ENCODE data around the gene GAN. TPM values are rescaled to one million over a fixed set of nuclear protein-coding genes. Genes with fewer than 3 reads are reported as not detected.

GAN gene
- total RNA-seq, 1 experiment from 2014 or later, result 22.0 TPM

- CTCF ChIA-PET, result no interaction called here
- Mint-ChIP-seq H3K4me1 (ENCODE audit: low read depth, unreplicated experiment) (no peaks in the 10 kb centered on the region), H3K27ac (ENCODE audit: unreplicated experiment) (no peak overlapping the region), H3K27me3 (ENCODE audit: unreplicated experiment) (no peaks in the 10 kb centered on the region), H3K36me3 (ENCODE audit: insufficient read depth, unreplicated experiment) (peaks cover 15% of the 10 kb centered on the region), H3K9me3 (ENCODE audit: low read depth, unreplicated experiment) (no peaks in the 10 kb centered on the region), H3K4me3 (ENCODE audit: low read depth, unreplicated experiment) (no peak overlapping the region)
- no peak for DNase-seq
- no peak for TF ChIP-seq CTCF (IDR thresholded peaks at IDR 0.05; ENCODE audit: unreplicated experiment)
- intact Hi-C loops (cut with micrococcal nuclease; ENCODE audit: unreplicated experiment), result loop anchor here (10.0 kb wide), 1 partner anchor 105 kb away; no protein-coding TSS in a partner anchor
- BruUV-seq (replicated peaks), result no TSS peak
Observed at GRCh38 chr16:81369888-81370504, 55.2 kb downstream of the GAN start.

GRCh38 chr16:81371106-81371505 is 56.3 kb downstream of the GAN start:
- Mint-ChIP-seq H3K27me3 (ENCODE audit: unreplicated experiment) (no peaks in the 10 kb centered on the region), H3K9me3 (ENCODE audit: low read depth, unreplicated experiment) (no peaks in the 10 kb centered on the region), H3K36me3 (ENCODE audit: insufficient read depth, unreplicated experiment) (peaks cover 16% of the 10 kb centered on the region), H3K4me1 (ENCODE audit: low read depth, unreplicated experiment) (no peaks in the 10 kb centered on the region), H3K4me3 (ENCODE audit: low read depth, unreplicated experiment) (no peak overlapping the region), H3K27ac (ENCODE audit: unreplicated experiment) (no peak overlapping the region)
- intact Hi-C loops (cut with micrococcal nuclease; ENCODE audit: unreplicated experiment), result no loop called here
- DNase-seq, result no peak
- no TSS peak for BruUV-seq (replicated peaks)
- no peak for TF ChIP-seq CTCF (IDR thresholded peaks at IDR 0.05; ENCODE audit: unreplicated experiment)
- CTCF ChIA-PET, result no interaction called here

- Mint-ChIP-seq H3K27me3 (ENCODE audit: unreplicated experiment) (no peaks in the 10 kb centered on the region), H3K4me3 (ENCODE audit: low read depth, unreplicated experiment) (no peak overlapping the region), H3K4me1 (ENCODE audit: low read depth, unreplicated experiment) (no peaks in the 10 kb centered on the region), H3K9me3 (ENCODE audit: low read depth, unreplicated experiment) (no peaks in the 10 kb centered on the region), H3K27ac (ENCODE audit: unreplicated experiment) (no peak overlapping the region), H3K36me3 (ENCODE audit: insufficient read depth, unreplicated experiment) (peaks cover 19% of the 10 kb centered on the region)
- intact Hi-C loops (cut with micrococcal nuclease; ENCODE audit: unreplicated experiment), result no loop called here
- no peak for TF ChIP-seq CTCF (IDR thresholded peaks at IDR 0.05; ENCODE audit: unreplicated experiment)
- CTCF ChIA-PET, result no interaction called here
- no peak for DNase-seq
- BruUV-seq (replicated peaks), result no TSS peak
Observed at GRCh38 chr16:81374550-81374949, 59.8 kb downstream of the GAN start.

GRCh38 chr16:81376880-81377279 is 62.1 kb downstream of the GAN start:
- peak; percentile 59 for DNase-seq
- H3K27me3 Mint-ChIP-seq (ENCODE audit: unreplicated experiment), result no peaks in the 10 kb centered on the region
- CTCF ChIA-PET, result interaction anchor here (0.5 kb wide), 1 partner anchor 167 kb away, joined by 4 read pairs; no protein-coding TSS in a partner anchor
- H3K9me3 Mint-ChIP-seq (ENCODE audit: low read depth, unreplicated experiment), result no peaks in the 10 kb centered on the region
- peaks cover 15% of the 10 kb centered on the region for H3K36me3 Mint-ChIP-seq (ENCODE audit: insufficient read depth, unreplicated experiment)
- no TSS peak for BruUV-seq (replicated peaks)
- intact Hi-C loops (cut with micrococcal nuclease; ENCODE audit: unreplicated experiment), result no loop called here
- no peak for TF ChIP-seq CTCF (IDR thresholded peaks at IDR 0.05; ENCODE audit: unreplicated experiment)
- no peak overlapping the region for H3K4me3 Mint-ChIP-seq (ENCODE audit: low read depth, unreplicated experiment)
- no peaks in the 10 kb centered on the region for H3K4me1 Mint-ChIP-seq (ENCODE audit: low read depth, unreplicated experiment)
- no peak overlapping the region for H3K27ac Mint-ChIP-seq (ENCODE audit: unreplicated experiment)

Data from Calu3 (cell line).